Stimulated activated memory B cell treated with anti-CD40 and anti-IgM and Interleukin-4, amounts not matched to agents 10 μg/mL and 1 μg/mL and 100 μg/mL, for 72 hours (primary cell): ENCODE results near the gene KCTD1.

Experiments
- ATAC-seq: fragments of 150-1000 bp; cut with Tn5 transposase; 2 replicates; pipeline ENCODE4 v1.10.0; 2021
- H3K27ac Mint-ChIP-seq: one replicate; pipeline ENCODE4 v1.8.0; 2022; ENCODE audit warnings: mild to moderate bottlenecking, mixed read lengths
- H3K27me3 Mint-ChIP-seq: one replicate; pipeline ENCODE4 v1.8.0; 2022; ENCODE audit warnings: mixed read lengths
- H3K36me3 Mint-ChIP-seq: one replicate; pipeline ENCODE4 v1.8.0; 2022; ENCODE audit warnings: mixed read lengths
- H3K4me1 Mint-ChIP-seq: one replicate; pipeline ENCODE4 v1.8.0; 2022; ENCODE audit warnings: mixed read lengths
- H3K4me3 Mint-ChIP-seq: one replicate; pipeline ENCODE4 v1.8.0; 2022; ENCODE audit warnings: mild to moderate bottlenecking, moderate library complexity, mixed read lengths
- H3K9me3 Mint-ChIP-seq: one replicate; pipeline ENCODE4 v1.8.0; 2022; ENCODE audit warnings: mixed read lengths

Gene KCTD1

DNA sequence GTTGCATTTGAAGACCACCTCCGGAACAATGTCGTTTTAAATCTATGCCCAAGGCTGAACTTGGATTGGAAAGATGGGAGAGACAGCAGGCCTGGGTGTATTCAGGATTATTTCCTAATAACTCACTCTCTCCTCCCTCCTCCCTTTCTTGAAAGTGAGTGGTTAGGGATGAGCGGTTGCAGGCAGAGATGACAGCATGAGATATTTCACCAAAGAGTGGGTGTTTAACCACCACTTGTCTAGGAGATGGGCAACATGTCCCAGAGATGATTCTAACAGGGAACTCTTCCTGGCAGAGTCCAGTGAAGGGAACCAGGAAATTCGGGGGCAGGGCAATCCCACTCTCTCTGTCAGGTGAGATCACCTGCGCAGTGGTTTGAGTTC lies 123.2 kb downstream of the KCTD1 start:
- no peaks in the 10 kb centered on the region for H3K27me3 Mint-ChIP-seq
- no peaks in the 10 kb centered on the region for H3K36me3 Mint-ChIP-seq
- no peak for ATAC-seq
- H3K4me3 Mint-ChIP-seq: no peak overlapping the region
- H3K4me1 Mint-ChIP-seq: peaks cover 16% of the 10 kb centered on the region
- H3K27ac Mint-ChIP-seq: no peak overlapping the region
- H3K9me3 Mint-ChIP-seq: no peaks in the 10 kb centered on the region

GRCh38 chr18:26424428-26425147 lies 123.8 kb downstream of the KCTD1 start:
- peaks cover 16% of the 10 kb centered on the region for H3K4me1 Mint-ChIP-seq
- H3K27ac Mint-ChIP-seq: no peak overlapping the region
- no peak overlapping the region for H3K4me3 Mint-ChIP-seq
- no peaks in the 10 kb centered on the region for H3K9me3 Mint-ChIP-seq
- H3K27me3 Mint-ChIP-seq: no peaks in the 10 kb centered on the region
- no peak for ATAC-seq
- no peaks in the 10 kb centered on the region for H3K36me3 Mint-ChIP-seq

DNA sequence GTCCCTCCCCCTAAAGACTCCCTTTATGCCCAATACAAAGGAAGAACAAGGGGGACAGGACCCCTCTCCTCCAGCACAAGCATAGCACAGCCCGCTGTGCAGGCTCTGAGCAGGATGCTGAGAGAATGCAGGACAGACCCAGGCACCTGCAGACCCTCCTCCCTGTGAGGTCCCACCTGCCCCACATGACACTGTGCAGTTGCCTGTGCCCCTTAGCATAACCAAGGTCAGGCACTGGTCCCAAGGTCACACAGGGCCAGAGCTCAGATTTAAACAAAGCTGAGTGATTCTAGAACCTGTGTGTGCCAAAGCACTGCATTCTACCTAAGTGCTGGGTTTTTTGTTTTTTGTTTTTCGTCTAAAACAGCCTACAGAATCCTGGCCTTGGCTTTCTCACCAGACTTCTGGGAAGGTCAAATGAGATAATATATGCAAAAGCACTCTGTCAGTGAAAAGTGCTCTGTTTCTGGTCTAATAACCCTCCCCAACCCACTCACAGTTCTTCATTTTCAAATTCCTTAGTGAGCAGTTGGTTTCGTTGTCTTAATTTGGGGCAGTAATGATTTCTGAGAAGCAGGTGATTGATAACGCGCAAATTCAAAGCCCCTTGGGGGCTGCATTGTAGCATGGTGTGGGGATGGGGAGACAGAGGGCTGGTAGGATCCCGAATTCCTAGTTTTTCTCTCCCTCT lies 125.7 kb downstream of the KCTD1 start:
- H3K36me3 Mint-ChIP-seq: no peaks in the 10 kb centered on the region
- peaks cover 11% of the 10 kb centered on the region for H3K4me1 Mint-ChIP-seq
- peak overlapping the region; percentile 33 for H3K27ac Mint-ChIP-seq
- peak; percentile 81 for ATAC-seq
- no peak overlapping the region for H3K4me3 Mint-ChIP-seq
- no peaks in the 10 kb centered on the region for H3K27me3 Mint-ChIP-seq
- no peaks in the 10 kb centered on the region for H3K9me3 Mint-ChIP-seq

- no peaks in the 10 kb centered on the region for H3K9me3 Mint-ChIP-seq
- no peak overlapping the region for H3K4me3 Mint-ChIP-seq
- no peak for ATAC-seq
- no peak overlapping the region for H3K27ac Mint-ChIP-seq
- no peaks in the 10 kb centered on the region for H3K36me3 Mint-ChIP-seq
- peaks cover 11% of the 10 kb centered on the region for H3K4me1 Mint-ChIP-seq
- no peaks in the 10 kb centered on the region for H3K27me3 Mint-ChIP-seq
Observed at GRCh38 chr18:26421931-26422330, 126.4 kb downstream of the KCTD1 start.

DNA sequence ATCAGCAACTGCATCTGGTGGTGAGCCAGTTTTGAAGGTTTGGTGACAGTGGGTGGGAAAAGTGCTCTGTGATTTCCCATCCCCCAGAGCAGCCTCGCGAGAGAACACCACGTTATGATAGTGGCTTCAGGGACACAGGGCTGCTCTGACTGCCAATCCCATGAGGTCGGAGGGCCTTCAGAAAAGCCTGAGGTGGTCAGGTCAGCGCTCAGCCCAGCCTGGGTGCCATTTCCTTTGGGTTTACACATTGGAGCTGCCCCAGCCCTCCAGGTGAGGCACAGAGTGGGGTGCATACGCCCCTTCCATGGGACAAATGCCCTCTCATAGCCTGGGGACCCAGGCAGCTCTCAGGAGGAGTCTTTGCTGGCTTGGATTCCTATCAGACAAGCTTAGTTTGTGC lies 126.8 kb downstream of the KCTD1 start:
- no peaks in the 10 kb centered on the region for H3K9me3 Mint-ChIP-seq
- peaks cover 11% of the 10 kb centered on the region for H3K4me1 Mint-ChIP-seq
- no peaks in the 10 kb centered on the region for H3K27me3 Mint-ChIP-seq
- H3K36me3 Mint-ChIP-seq: no peaks in the 10 kb centered on the region
- no peak for ATAC-seq
- H3K27ac Mint-ChIP-seq: no peak overlapping the region
- no peak overlapping the region for H3K4me3 Mint-ChIP-seq

DNA sequence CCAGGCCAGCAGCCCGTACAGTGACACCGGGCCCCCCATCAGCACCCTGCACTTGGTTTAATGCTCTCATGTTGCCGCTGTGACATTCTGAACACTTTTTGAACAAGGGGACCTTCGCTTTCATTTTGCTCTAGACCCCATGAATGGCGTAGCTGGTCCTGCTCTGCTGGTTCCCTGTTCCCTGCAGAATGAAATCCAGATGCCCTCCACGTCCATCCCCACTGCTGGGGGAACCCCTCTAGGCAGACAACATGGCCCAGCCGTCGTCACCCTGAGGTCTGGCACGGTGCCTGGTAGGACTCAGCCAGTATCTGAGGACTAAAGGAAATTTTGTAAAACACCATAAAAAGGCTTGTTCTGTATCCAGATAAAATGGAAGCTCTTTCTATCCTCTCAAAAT lies 128.6 kb downstream of the KCTD1 start:
- no peak for ATAC-seq
- Mint-ChIP-seq H3K27me3 (no peaks in the 10 kb centered on the region), H3K4me3 (no peak overlapping the region), H3K9me3 (no peaks in the 10 kb centered on the region), H3K4me1 (peaks cover 11% of the 10 kb centered on the region), H3K36me3 (no peaks in the 10 kb centered on the region), H3K27ac (no peak overlapping the region)

DNA sequence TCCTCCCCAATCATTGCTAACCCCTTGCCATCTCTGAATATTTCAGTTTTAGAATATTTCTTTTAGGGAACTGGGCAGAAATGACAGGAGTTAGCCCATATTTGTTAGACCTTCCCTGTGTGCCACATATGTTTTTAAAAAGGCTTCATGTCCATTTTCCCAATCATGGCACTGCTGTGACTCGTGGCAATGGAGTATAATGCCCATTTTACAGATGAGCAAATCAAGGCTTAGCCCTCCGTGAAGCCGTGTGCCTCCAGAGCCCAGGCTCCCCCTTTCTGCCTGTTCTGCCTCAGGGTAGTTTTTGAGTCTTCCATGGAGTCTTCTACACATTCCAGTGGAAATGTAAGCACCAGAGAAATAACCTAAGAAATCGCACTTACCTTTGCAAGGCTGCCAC lies 130.1 kb downstream of the KCTD1 start:
- Mint-ChIP-seq H3K9me3 (no peaks in the 10 kb centered on the region), H3K27ac (no peak overlapping the region), H3K4me3 (no peak overlapping the region), H3K27me3 (no peaks in the 10 kb centered on the region), H3K4me1 (peaks cover 10% of the 10 kb centered on the region), H3K36me3 (no peaks in the 10 kb centered on the region)
- ATAC-seq: no peak

GRCh38 chr18:26417190-26417589 lies 131.2 kb downstream of the KCTD1 start:
- Mint-ChIP-seq H3K9me3 (no peaks in the 10 kb centered on the region), H3K4me3 (no peak overlapping the region), H3K27me3 (no peaks in the 10 kb centered on the region), H3K36me3 (no peaks in the 10 kb centered on the region), H3K4me1 (peaks cover under 1% of the 10 kb centered on the region), H3K27ac (no peak overlapping the region)
- no peak for ATAC-seq

- H3K4me1 Mint-ChIP-seq: no peaks in the 10 kb centered on the region
- H3K4me3 Mint-ChIP-seq: no peak overlapping the region
- no peaks in the 10 kb centered on the region for H3K9me3 Mint-ChIP-seq
Observed at GRCh38 chr18:26416652-26417150, 131.7 kb downstream of the KCTD1 start.

DNA sequence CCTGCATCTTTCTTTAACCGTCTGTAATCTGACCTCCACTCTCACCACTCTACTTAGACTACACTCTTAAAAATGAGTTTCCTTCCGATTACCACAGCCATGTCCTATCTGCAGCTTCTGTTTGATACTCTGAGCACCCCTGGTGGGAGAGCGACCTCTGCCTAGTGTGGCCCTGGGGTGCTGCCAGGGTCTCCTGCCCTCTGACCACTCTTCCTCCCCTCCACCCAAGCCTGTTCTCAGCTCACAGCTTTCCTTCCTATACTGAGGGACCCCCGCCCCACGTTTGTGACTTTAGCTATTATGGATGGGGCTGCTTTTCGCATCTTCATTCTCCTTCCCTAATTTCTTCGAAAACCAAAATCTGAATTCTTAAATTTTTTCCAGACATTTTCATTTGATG lies 132.7 kb downstream of the KCTD1 start:
- no peak overlapping the region for H3K27ac Mint-ChIP-seq
- no peak for ATAC-seq

More at GRCh38 chr18:26416652-26417150, 131.7 kb downstream of the KCTD1 start:
- no peak overlapping the region for H3K27ac Mint-ChIP-seq
- no peaks in the 10 kb centered on the region for H3K36me3 Mint-ChIP-seq
- no peak for ATAC-seq
- no peaks in the 10 kb centered on the region for H3K27me3 Mint-ChIP-seq

GRCh38 chr18:26414901-26415440 lies 133.4 kb downstream of the KCTD1 start:
- H3K27ac Mint-ChIP-seq: no peak overlapping the region
- H3K9me3 Mint-ChIP-seq: no peaks in the 10 kb centered on the region
- no peaks in the 10 kb centered on the region for H3K27me3 Mint-ChIP-seq
- no peaks in the 10 kb centered on the region for H3K36me3 Mint-ChIP-seq
- no peak overlapping the region for H3K4me3 Mint-ChIP-seq
- H3K4me1 Mint-ChIP-seq: peaks cover 3% of the 10 kb centered on the region
- ATAC-seq: no peak

More for the DNA sequence above, 132.7 kb downstream of the KCTD1 start:
- no peak overlapping the region for H3K4me3 Mint-ChIP-seq
- no peaks in the 10 kb centered on the region for H3K9me3 Mint-ChIP-seq
- H3K27me3 Mint-ChIP-seq: no peaks in the 10 kb centered on the region
- no peaks in the 10 kb centered on the region for H3K36me3 Mint-ChIP-seq
- H3K4me1 Mint-ChIP-seq: no peaks in the 10 kb centered on the region

DNA sequence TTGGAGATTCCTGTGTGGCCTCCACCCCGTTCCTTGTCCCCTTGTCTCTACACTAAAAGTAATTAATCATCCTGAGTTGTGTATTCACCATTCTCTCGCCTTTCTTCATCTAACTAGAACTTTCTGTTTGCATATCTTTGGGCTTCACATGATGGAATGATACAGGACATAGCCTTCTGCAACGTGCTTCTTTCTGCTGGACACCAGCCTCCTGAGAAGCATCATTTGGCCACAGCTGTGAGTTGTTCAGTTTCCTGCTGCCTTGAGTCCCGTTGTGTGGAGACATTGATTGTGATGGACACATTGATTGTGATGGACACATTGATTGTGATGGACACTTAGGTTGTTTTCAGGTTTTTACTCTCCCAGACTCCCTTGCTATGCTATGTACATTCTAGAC lies 139.3 kb downstream of the KCTD1 start:
- no peak for ATAC-seq
- no peak overlapping the region for H3K27ac Mint-ChIP-seq
- H3K4me1 Mint-ChIP-seq: peaks cover 13% of the 10 kb centered on the region

DNA sequence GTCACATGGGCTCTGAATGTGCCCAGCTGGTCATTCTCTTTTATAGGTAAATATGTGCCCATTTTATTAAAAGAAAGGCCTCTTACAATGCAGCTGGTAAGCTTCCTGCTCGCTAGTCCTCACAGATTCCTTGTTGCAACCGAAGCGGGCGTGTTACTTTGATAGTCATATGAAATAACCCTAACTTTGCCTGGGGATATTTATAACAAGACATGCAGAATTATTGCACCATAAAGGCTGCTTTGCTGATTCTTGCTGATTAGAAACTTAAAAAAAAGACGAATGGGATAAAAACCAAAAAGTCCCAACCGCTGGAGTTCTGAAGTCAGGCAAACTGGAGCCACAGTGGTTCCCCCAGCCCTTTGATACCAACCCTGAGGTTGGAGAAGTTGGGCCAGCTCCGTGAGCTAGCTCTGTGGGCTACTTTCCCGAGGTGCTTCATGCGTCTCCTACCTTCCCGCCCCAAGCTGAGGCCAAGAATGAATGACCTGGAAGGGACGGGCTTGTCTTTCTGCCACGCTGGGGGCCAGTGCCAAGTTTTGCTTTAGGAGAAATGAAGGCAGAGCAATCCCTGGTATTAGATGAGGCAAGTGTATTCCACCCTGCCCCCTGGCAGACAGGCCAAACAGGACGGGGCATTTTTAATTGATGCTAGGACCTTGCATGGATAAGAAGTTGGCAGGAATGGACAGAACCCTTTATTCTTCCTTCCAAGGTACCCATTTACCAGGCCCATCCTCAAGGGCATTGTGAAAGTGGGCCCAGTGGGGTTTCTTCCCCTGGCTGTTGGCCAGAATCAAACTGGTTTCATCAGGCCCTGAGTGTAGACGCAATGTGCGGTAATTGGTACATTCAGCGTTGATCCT lies 140.4 kb downstream of the KCTD1 start:
- no peaks in the 10 kb centered on the region for H3K36me3 Mint-ChIP-seq
- ATAC-seq: no peak
- no peaks in the 10 kb centered on the region for H3K9me3 Mint-ChIP-seq
- H3K4me3 Mint-ChIP-seq: no peak overlapping the region
- no peak overlapping the region for H3K27ac Mint-ChIP-seq
- no peaks in the 10 kb centered on the region for H3K27me3 Mint-ChIP-seq
- H3K4me1 Mint-ChIP-seq: peaks cover 13% of the 10 kb centered on the region

More for the DNA sequence above, 139.3 kb downstream of the KCTD1 start:
- H3K27me3 Mint-ChIP-seq: no peaks in the 10 kb centered on the region
- H3K36me3 Mint-ChIP-seq: no peaks in the 10 kb centered on the region
- no peaks in the 10 kb centered on the region for H3K9me3 Mint-ChIP-seq
- no peak overlapping the region for H3K4me3 Mint-ChIP-seq

DNA sequence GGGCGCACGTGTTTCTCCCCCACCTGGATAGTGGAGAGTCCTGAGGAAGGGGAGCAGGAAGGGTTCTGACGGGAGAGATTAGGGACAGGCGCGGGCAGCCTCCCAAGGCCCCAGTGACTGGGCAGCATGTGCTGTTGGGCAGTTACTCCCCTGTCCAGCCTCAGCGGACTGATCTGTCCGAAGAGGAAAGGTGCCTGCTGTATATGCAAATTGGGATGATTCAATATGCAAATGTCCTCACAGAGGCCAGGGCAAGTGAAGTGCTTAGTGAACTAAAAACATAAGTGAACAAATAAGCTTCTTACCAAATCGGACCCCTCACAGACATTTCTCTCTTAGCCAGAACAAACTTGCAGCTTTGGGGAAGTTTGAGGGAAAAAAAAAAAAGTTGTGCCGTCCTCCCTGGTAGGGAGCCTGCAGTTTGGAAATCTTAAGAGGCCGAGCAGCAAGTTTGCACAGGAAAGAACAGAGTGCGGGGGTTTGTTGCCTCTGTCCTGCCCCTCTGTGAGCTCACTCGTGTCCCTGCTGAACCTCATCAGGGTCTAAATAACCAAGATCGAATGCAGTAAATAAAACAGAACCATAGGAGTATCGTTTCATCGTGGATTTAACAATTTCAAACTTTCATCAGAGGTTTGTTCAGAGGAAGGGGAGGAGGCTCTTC lies 141.4 kb downstream of the KCTD1 start:
- no peaks in the 10 kb centered on the region for H3K27me3 Mint-ChIP-seq
- ATAC-seq: no peak
- H3K36me3 Mint-ChIP-seq: no peaks in the 10 kb centered on the region
- H3K4me1 Mint-ChIP-seq: peaks cover 13% of the 10 kb centered on the region
- H3K9me3 Mint-ChIP-seq: no peaks in the 10 kb centered on the region
- H3K4me3 Mint-ChIP-seq: no peak overlapping the region
- H3K27ac Mint-ChIP-seq: no peak overlapping the region

DNA sequence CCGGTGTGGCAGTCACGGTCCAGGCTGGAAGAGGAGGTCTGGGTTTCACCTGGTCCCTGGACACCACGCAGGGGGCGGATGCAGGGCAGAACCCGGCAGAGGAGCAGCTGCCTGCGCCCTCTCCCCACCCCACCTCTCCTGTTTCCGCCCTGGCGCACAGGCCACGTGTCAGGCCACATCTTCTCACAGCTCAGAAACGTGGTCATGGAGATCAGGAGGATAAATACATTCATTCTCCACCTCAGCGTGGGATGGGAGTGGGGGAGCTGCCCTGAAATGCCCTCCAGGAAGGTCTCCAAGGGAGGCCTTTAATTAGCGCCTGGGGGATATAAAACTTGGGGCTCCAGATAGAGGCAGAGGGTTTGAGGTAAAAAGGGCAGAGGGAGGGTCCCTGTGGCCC lies 142.0 kb downstream of the KCTD1 start:
- H3K27me3 Mint-ChIP-seq: no peaks in the 10 kb centered on the region
- ATAC-seq: no peak
- H3K4me3 Mint-ChIP-seq: no peak overlapping the region
- H3K27ac Mint-ChIP-seq: no peak overlapping the region
- H3K36me3 Mint-ChIP-seq: no peaks in the 10 kb centered on the region
- no peaks in the 10 kb centered on the region for H3K9me3 Mint-ChIP-seq
- H3K4me1 Mint-ChIP-seq: peaks cover 13% of the 10 kb centered on the region
